Muscle of arm (tissue), 12 donors: ENCODE results near the gene ADGRA3. TPM values are rescaled to one million over a fixed set of nuclear protein-coding genes. Genes with fewer than 3 reads are reported as not detected.
A peak's percentile ranks its signal among the peaks of the same experiment; 100 is the strongest.

Experiments used
- DNase-seq: peaks from one replicate; pipeline ENCODE4 v3.0.0-alpha.2; 2013
- polyA plus RNA-seq, 12 donors: library from polyadenylated mRNA; unstranded; fragments of 120-200 nt; gene quantifications; one replicate each; pipeline ENCODE4 v1.2.1, GENCODE V29; 2013; ENCODE audit not compliant: insufficient read length in 12 of 12

Gene ADGRA3
- polyA plus RNA-seq, 12 donors = 48.4 to 110 (median 57.5) TPM; not detected in 1

- no peak for DNase-seq
Observed at GRCh38 chr4:22514001-22514400, 1.9 kb downstream of the ADGRA3 start.

GRCh38 chr4:22512306-22512705 is 3.6 kb downstream of the ADGRA3 start:
- DNase-seq = no peak

- DNase-seq = no peak
Observed at GRCh38 chr4:22510750-22511149, 5.1 kb downstream of the ADGRA3 start.

- DNase-seq = no peak
Observed at GRCh38 chr4:22508376-22508775, 7.5 kb downstream of the ADGRA3 start.

- no peak for DNase-seq
Observed at GRCh38 chr4:22504922-22505321, 10.9 kb downstream of the ADGRA3 start.

GRCh38 chr4:22504447-22504846 is 11.4 kb downstream of the ADGRA3 start:
- no peak for DNase-seq

- no peak for DNase-seq
Observed at GRCh38 chr4:22502895-22503814, 12.7 kb downstream of the ADGRA3 start.

- DNase-seq = no peak
Observed at GRCh38 chr4:22501715-22502095, 14.2 kb downstream of the ADGRA3 start.

- DNase-seq = no peak
Observed at GRCh38 chr4:22500831-22501714, 14.8 kb downstream of the ADGRA3 start.

- no peak for DNase-seq
Observed at GRCh38 chr4:22500128-22500611, 15.7 kb downstream of the ADGRA3 start.

- no peak for DNase-seq
Observed at GRCh38 chr4:22498866-22499265, 17.0 kb downstream of the ADGRA3 start.

GRCh38 chr4:22496165-22496813 is 19.6 kb downstream of the ADGRA3 start:
- DNase-seq = no peak

GRCh38 chr4:22493523-22493922 is 22.3 kb downstream of the ADGRA3 start:
- DNase-seq = no peak

- DNase-seq = no peak
Observed at GRCh38 chr4:22492987-22493386, 22.9 kb downstream of the ADGRA3 start.

GRCh38 chr4:22491939-22492338 is 23.9 kb downstream of the ADGRA3 start:
- no peak for DNase-seq

GRCh38 chr4:22490718-22491315 is 25.0 kb downstream of the ADGRA3 start:
- no peak for DNase-seq

- DNase-seq = no peak
Observed at GRCh38 chr4:22488106-22488505, 27.8 kb downstream of the ADGRA3 start.

GRCh38 chr4:22487328-22487727 is 28.5 kb downstream of the ADGRA3 start:
- no peak for DNase-seq

- no peak for DNase-seq
Observed at GRCh38 chr4:22486276-22486675, 29.6 kb downstream of the ADGRA3 start.

- peak; percentile 33 for DNase-seq
Observed at GRCh38 chr4:22485737-22486136, 30.1 kb downstream of the ADGRA3 start.

- no peak for DNase-seq
Observed at GRCh38 chr4:22483551-22483981, 32.3 kb downstream of the ADGRA3 start.
